Sigmoid colon (tissue), 7 donors: ENCODE results near the gene SPEF2. TPM values are rescaled to one million over a fixed set of nuclear protein-coding genes. Genes with fewer than 3 reads are reported as not detected.

Experiments used
- DNase-seq: peaks from one replicate; pipeline ENCODE4 v3.0.0-alpha.2; 2019
- H3K27ac ChIP-seq, 4 donors: fragments of 200-600 bp; sonication (generic); one replicate each; pipeline ENCODE4 v1.5.1; 2016 to 2019; ENCODE audit warnings: mild to moderate bottlenecking in 1 of 4
- H3K27me3 ChIP-seq, 3 donors: fragments of 200-600 bp; sonication (generic); one replicate each; pipeline ENCODE4 v1.5.1; 2019; ENCODE audit warnings: mild to moderate bottlenecking in 1 of 3
- H3K36me3 ChIP-seq, 4 donors: fragments of 200-600 bp; sonication (generic); one replicate each; pipeline ENCODE4 v1.5.1; 2016 to 2019
- H3K4me1 ChIP-seq, 4 donors: fragments of 200-600 bp; sonication (generic); one replicate each; pipeline ENCODE4 v1.5.1; 2017 to 2019
- H3K4me3 ChIP-seq, 4 donors: fragments of 200-600 bp; sonication (generic); one replicate each; pipeline ENCODE4 v1.5.1; 2017 to 2019; ENCODE audit warnings: mild to moderate bottlenecking in 2 of 4, moderate library complexity in 1 of 4
- H3K9me3 ChIP-seq, 4 donors: fragments of 200-600 bp in 3 of 4; sonication (generic) in 3 of 4; one replicate each; pipeline versions ENCODE4 v1.5.1 to v1.6.1; 2013 to 2019
- CTCF ChIP-seq, 4 experiments: fragments of 450-650 bp in 3 of 4; fragments of 200-600 bp in 1 of 4; IDR thresholded peaks; one replicate each; pipeline ENCODE4 v1.5.1; 2016 to 2019; ENCODE audit warnings: antibody characterized with exemption in 4 of 4, mild to moderate bottlenecking in 3 of 4, moderate library complexity in 2 of 4
- EP300 ChIP-seq, 4 donors: sonication (generic); formaldehyde crosslinking; IDR thresholded peaks; one replicate each; pipeline ENCODE4 v1.6.1; 2017; ENCODE audit warnings: antibody characterized with exemption in 4 of 4
- POLR2A ChIP-seq, 2 donors: fragments of 450-650 bp; IDR thresholded peaks; one replicate each; pipeline ENCODE4 v1.6.1; 2016; ENCODE audit warnings: antibody characterized with exemption in 2 of 2, mild to moderate bottlenecking in 2 of 2, moderate library complexity in 2 of 2
- POLR2AphosphoS5 ChIP-seq, 4 donors: sonication (generic); formaldehyde crosslinking; IDR thresholded peaks; one replicate each; pipeline ENCODE4 v1.6.1; 2017; ENCODE audit warnings: antibody characterized with exemption in 4 of 4
- WGBS, 2 donors: extraction: QIAGEN DNeasy Blood & Tissue Kit; methylation state at CpG; one replicate each; pipeline ENCODE4 v1.1.7; 2013; 5-methylcytosine and 5-hydroxymethylcytosine counted together
- intact Hi-C: fragments of 100-400 bp; cut with DNase I; formaldehyde crosslinking; loops from one replicate; pipeline ENCODE4 v1.15.1; 2023
- polyA plus RNA-seq, 3 donors: library from polyadenylated mRNA; stranded (reverse); fragments of 200-250 nt; gene quantifications; one replicate each; pipeline ENCODE4 v1.2.3, GENCODE V29; 2013
- total RNA-seq, 4 donors: library from RNA; depleted of rRNA; stranded (reverse); fragments of >200 nt; gene quantifications; one replicate each; pipeline ENCODE4 v1.1.0, GENCODE V29; 2016
- donor health status: healthy with polysubstance abuse.
- donor health status: Bipolar disorder and iron deficiency.
- donor health status: healthy.

SPEF2 gene
- total and polyA plus RNA-seq, 7 donors = 0.92 to 5.5 (median 3.6) TPM

GRCh38 chr5:35857606-35858205 lies 240.0 kb downstream of the SPEF2 start:
- WGBS, 2 donors = 41 to 51% methylated on average over 2 of the region's 2 CpGs
- no peak overlapping the region for H3K27ac ChIP-seq
- no peak overlapping the region for H3K4me3 ChIP-seq
- no peak for TF ChIP-seq EP300 (IDR thresholded peaks at IDR 0.05)
- H3K27me3 ChIP-seq = no peaks in the 10 kb centered on the region
- intact Hi-C loops = no loop called here
- no peak for DNase-seq
- no peaks in the 10 kb centered on the region for H3K9me3 ChIP-seq
- no peaks in the 10 kb centered on the region for H3K4me1 ChIP-seq
- H3K36me3 ChIP-seq = no peaks in the 10 kb centered on the region

- H3K4me1 ChIP-seq = no peaks in the 10 kb centered on the region
- H3K9me3 ChIP-seq = no peaks in the 10 kb centered on the region
- intact Hi-C loops = no loop called here
- no peak for DNase-seq
- H3K36me3 ChIP-seq = no peaks in the 10 kb centered on the region
- no peak overlapping the region for H3K4me3 ChIP-seq
- H3K27me3 ChIP-seq = no peaks in the 10 kb centered on the region
- no peak for TF ChIP-seq EP300 (IDR thresholded peaks at IDR 0.05)
- no peak for TF ChIP-seq POLR2A (IDR thresholded peaks at IDR 0.05)
- WGBS, 2 donors = 55 to 65% methylated on average over 3 of the region's 3 CpGs
- no peak overlapping the region for H3K27ac ChIP-seq
Measured at GRCh38 chr5:35859101-35859661, 241.5 kb downstream of the SPEF2 start.

- Histone ChIP-seq H3K27ac (no peak overlapping the region), H3K27me3 (no peaks in the 10 kb centered on the region), H3K4me3 (no peak overlapping the region), H3K9me3 (no peaks in the 10 kb centered on the region), H3K4me1 (no peaks in the 10 kb centered on the region), H3K36me3 (no peaks in the 10 kb centered on the region)
- 87 to 95% methylated on average over 1 of the region's 1 CpG for WGBS, 2 donors
- DNase-seq = no peak
- intact Hi-C loops = no loop called here
- TF ChIP-seq CTCF (IDR thresholded peaks at IDR 0.05) (no peak), EP300 (IDR thresholded peaks at IDR 0.05) (no peak), POLR2A (IDR thresholded peaks at IDR 0.05) (no peak), POLR2AphosphoS5 (IDR thresholded peaks at IDR 0.05) (no peak)
Measured at GRCh38 chr5:35860686-35861085, 243.0 kb downstream of the SPEF2 start.

GRCh38 chr5:35861718-35862117 lies 244.1 kb downstream of the SPEF2 start:
- intact Hi-C loops = no loop called here
- WGBS, 2 donors = 88% methylated on average over 1 of the region's 1 CpG
- Histone ChIP-seq H3K27ac (no peak overlapping the region), H3K4me3 (no peak overlapping the region), H3K27me3 (no peaks in the 10 kb centered on the region), H3K36me3 (no peaks in the 10 kb centered on the region), H3K4me1 (no peaks in the 10 kb centered on the region), H3K9me3 (no peaks in the 10 kb centered on the region)
- DNase-seq = no peak
- no peak for TF ChIP-seq POLR2A (IDR thresholded peaks at IDR 0.05)
- no peak for TF ChIP-seq EP300 (IDR thresholded peaks at IDR 0.05)
- no peak for TF ChIP-seq POLR2AphosphoS5 (IDR thresholded peaks at IDR 0.05)
- no peak for TF ChIP-seq CTCF (IDR thresholded peaks at IDR 0.05)

- no peak overlapping the region for H3K4me3 ChIP-seq
- no peak for DNase-seq
- WGBS, 2 donors = 62 to 69% methylated on average over 2 of the region's 2 CpGs
- TF ChIP-seq EP300 (IDR thresholded peaks at IDR 0.05) (no peak), POLR2AphosphoS5 (IDR thresholded peaks at IDR 0.05) (no peak), POLR2A (IDR thresholded peaks at IDR 0.05) (no peak), CTCF (IDR thresholded peaks at IDR 0.05) (no peak)
- H3K36me3 ChIP-seq = no peaks in the 10 kb centered on the region
- no peaks in the 10 kb centered on the region for H3K4me1 ChIP-seq
- H3K9me3 ChIP-seq = no peaks in the 10 kb centered on the region
- H3K27me3 ChIP-seq = no peaks in the 10 kb centered on the region
- no peak overlapping the region for H3K27ac ChIP-seq
- intact Hi-C loops = no loop called here
Measured at GRCh38 chr5:35862126-35862525, 244.5 kb downstream of the SPEF2 start.

- no peak overlapping the region for H3K27ac ChIP-seq
- TF ChIP-seq CTCF (IDR thresholded peaks at IDR 0.05) (no peak), POLR2AphosphoS5 (IDR thresholded peaks at IDR 0.05) (no peak), POLR2A (IDR thresholded peaks at IDR 0.05) (no peak), EP300 (IDR thresholded peaks at IDR 0.05) (no peak)
- H3K9me3 ChIP-seq = no peaks in the 10 kb centered on the region
- H3K4me1 ChIP-seq = no peaks in the 10 kb centered on the region
- H3K36me3 ChIP-seq = no peaks in the 10 kb centered on the region
- no peak overlapping the region for H3K4me3 ChIP-seq
- no peak for DNase-seq
- no peaks in the 10 kb centered on the region for H3K27me3 ChIP-seq
- WGBS, 2 donors = 49 to 50% methylated on average over 3 of the region's 3 CpGs
- intact Hi-C loops = no loop called here
Measured at GRCh38 chr5:35863159-35863558, 245.5 kb downstream of the SPEF2 start.
